Stimulated activated effector memory CD8-positive, alpha-beta T cell treated with anti-CD3 and anti-CD28 coated beads, Interleukin-12 subunit alpha, Interleukin-12 subunit beta, amount 100 ng/mL, for 72 hours (primary cell): ENCODE measurements around the gene NES.

ENCODE experiments used
- ATAC-seq: fragments of 150-1000 bp; cut with Tn5 transposase; 2 replicates; pipeline ENCODE4 v1.10.0; 2021
- DNase-seq, 2 donors: peaks; one replicate each; pipeline ENCODE4 v3.0.0; 2021 to 2022; ENCODE audit warnings: low spot score in 2 of 2
- H3K27ac Mint-ChIP-seq: one replicate; pipeline ENCODE4 v1.8.0; 2022; ENCODE audit warnings: mild to moderate bottlenecking, mixed read lengths
- H3K36me3 Mint-ChIP-seq: one replicate; pipeline ENCODE4 v1.8.0; 2022; ENCODE audit warnings: mild to moderate bottlenecking, mixed read lengths
- H3K4me1 Mint-ChIP-seq: one replicate; pipeline ENCODE4 v1.8.0; 2022; ENCODE audit warnings: mixed read lengths
- H3K4me3 Mint-ChIP-seq: one replicate; pipeline ENCODE4 v1.8.0; 2022; ENCODE audit warnings: mild to moderate bottlenecking, mixed read lengths
- H3K9me3 Mint-ChIP-seq: one replicate; pipeline ENCODE4 v1.8.0; 2022; ENCODE audit warnings: mixed read lengths

The NES gene

GRCh38 chr1:156676820-156677615, at the start of gene NES:
Gene NES, minus strand, starts transcription at chr1:156677407. Its CDS starts 143 bp downstream, at chr1:156677264.
- Mint-ChIP-seq H3K36me3 (no peaks in the 10 kb centered on the region), H3K4me3 (peak within 1 kb of the TSS; percentile 46), H3K27ac (no peak within 1 kb of the TSS), H3K4me1 (peaks cover 14% of the 10 kb centered on the region), H3K9me3 (no peaks in the 10 kb centered on the region)
- no peak for DNase-seq
- ATAC-seq: no peak

DNA sequence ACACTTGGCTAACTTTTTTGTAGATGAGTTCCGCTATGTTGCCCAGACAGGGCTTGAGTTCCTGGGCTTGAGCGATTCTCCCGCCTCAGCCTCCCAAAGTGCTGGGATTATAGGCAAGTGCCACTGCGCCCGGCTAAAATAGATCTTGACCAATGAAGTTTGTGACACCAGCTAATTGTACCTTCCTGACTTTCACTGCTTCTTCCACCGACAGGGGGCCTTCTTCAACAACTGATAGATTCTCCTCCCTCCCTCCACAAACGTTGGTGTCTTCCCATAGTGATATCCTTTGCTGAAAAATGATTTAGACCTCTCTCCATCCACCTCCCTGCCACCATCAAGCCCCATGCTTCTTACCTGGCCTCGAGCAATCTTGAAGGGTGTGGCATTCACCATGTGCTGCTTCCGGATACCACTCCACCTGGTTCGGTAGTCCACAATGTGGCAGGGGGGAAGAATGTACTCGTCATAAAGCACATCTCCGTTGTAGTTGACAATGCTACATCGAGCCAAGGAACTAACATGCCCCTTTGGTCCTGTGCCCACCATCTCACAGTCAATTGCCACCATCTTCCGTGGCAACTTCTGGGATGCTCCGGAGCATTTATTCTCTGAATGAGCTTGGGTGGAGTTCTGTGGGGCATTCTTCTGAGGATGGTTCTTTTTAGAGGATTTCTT, 49.5 kb upstream of the NES start:
- ATAC-seq (no peak), DNase-seq (peak; percentile 40 to 82)
- Mint-ChIP-seq H3K27ac (no peak overlapping the region), H3K9me3 (no peaks in the 10 kb centered on the region), H3K4me3 (no peak overlapping the region), H3K36me3 (peaks cover 23% of the 10 kb centered on the region), H3K4me1 (peaks cover 38% of the 10 kb centered on the region)

- peak; percentile 73 to 91 for DNase-seq
- Mint-ChIP-seq H3K4me1 (peaks cover 37% of the 10 kb centered on the region), H3K27ac (no peak overlapping the region), H3K9me3 (no peaks in the 10 kb centered on the region), H3K4me3 (no peak overlapping the region), H3K36me3 (peaks cover 23% of the 10 kb centered on the region)
- peak; percentile 44 for ATAC-seq
These were observed 48.6 kb upstream of the NES start for GRCh38 chr1:156725683-156726280.

DNA sequence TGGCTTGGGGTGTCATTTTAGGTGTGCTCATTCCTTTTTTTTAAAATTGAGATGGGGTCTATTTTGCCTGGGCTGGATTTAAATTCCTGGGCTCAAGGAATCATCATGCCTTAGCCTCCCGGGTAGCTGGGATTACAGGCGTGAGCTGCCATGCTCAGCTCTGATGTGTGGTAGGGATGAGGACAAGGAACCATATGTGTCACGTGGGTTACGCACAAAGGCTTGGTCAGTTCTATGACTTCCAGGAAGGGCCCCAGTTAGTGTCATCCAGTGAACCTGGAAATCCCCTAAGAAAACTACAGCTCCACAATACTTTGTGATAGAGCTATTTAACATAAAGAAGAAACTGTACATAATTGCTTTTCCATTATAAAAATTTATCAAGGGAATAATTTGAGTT, 44.3 kb upstream of the NES start:
- Mint-ChIP-seq H3K4me3 (peak overlapping the region; percentile 24), H3K9me3 (no peaks in the 10 kb centered on the region), H3K36me3 (peaks cover 17% of the 10 kb centered on the region), H3K4me1 (peaks cover 26% of the 10 kb centered on the region), H3K27ac (peak overlapping the region; percentile 93)
- DNase-seq (peak in 1 of 2 donors; percentile 70), ATAC-seq (peak; percentile 84)

DNA sequence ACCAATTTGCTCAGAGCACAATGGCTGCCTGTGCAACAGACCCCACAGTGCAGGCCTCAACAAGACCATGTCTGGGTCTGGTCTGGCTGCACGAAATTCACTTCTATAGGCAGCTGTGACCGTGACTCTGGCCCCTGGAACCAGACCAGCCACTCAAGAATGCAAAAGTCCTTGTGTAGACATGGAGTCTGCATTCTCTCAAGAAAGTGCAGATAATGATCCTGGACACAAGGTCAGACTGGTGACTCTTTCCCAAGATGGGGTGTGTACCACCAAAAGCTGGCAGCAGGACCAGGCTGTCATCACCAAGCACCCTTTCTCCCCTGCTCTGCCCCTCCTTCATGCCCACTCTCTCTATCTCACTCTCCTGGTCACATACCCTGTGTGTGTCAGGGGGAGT, 43.9 kb upstream of the NES start:
- Mint-ChIP-seq H3K27ac (peak overlapping the region; percentile 93), H3K9me3 (no peaks in the 10 kb centered on the region), H3K4me1 (peaks cover 27% of the 10 kb centered on the region), H3K4me3 (peak overlapping the region; percentile 24), H3K36me3 (peaks cover 21% of the 10 kb centered on the region)
- ATAC-seq (peak; percentile 43), DNase-seq (no peak)

GRCh38 chr1:156717351-156717750, 40.1 kb upstream of the NES start:
- H3K4me1 Mint-ChIP-seq: peaks cover 24% of the 10 kb centered on the region
- peaks cover 26% of the 10 kb centered on the region for H3K36me3 Mint-ChIP-seq
- no peak for ATAC-seq
- no peak overlapping the region for H3K27ac Mint-ChIP-seq
- DNase-seq: no peak
- H3K9me3 Mint-ChIP-seq: no peaks in the 10 kb centered on the region
- no peak overlapping the region for H3K4me3 Mint-ChIP-seq

DNA sequence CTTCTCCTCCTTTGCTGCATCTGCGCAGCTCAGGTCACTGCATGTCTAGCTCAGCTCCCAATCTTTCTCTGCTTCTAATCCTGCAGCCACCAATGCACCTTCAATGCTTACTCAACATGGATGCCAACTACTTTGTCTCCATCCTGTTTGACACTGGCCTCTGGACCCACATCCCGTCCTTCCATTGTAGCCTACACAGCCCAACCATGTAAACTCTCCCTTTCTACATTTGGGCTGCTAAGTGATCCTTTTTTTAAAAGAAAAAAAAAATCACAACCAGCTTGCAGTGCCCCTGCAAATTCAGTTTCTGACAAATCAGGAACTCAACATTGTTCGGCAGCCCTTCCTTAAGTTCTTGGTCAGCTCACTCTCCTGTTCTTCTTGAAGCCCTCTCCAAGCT, 37.6 kb upstream of the NES start:
- H3K9me3 Mint-ChIP-seq: no peaks in the 10 kb centered on the region
- H3K4me3 Mint-ChIP-seq: no peak overlapping the region
- H3K27ac Mint-ChIP-seq: no peak overlapping the region
- H3K36me3 Mint-ChIP-seq: peaks cover 26% of the 10 kb centered on the region
- H3K4me1 Mint-ChIP-seq: peaks cover 17% of the 10 kb centered on the region
- ATAC-seq (no peak), DNase-seq (no peak)

DNA sequence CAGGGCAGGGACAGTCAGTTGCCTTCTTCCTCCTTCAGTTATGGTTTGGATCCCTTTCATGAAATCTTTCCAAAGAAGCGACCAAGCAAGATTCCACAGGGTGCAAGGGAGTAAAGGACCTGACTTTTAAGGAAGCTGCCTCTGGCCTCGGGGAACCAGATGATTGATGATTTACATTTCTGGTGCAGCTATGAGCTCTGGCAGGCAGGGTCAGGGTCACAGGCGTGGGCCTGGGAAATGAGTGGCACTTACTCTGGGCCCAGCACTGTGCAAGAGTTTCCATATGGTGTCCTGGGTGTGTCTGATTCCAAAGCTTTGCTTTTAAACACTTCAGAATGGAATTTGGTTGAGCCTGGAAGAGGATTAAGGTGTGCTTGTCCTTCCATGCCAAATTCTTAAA, 35.4 kb upstream of the NES start:
- Mint-ChIP-seq H3K27ac (no peak overlapping the region), H3K9me3 (no peaks in the 10 kb centered on the region), H3K4me3 (no peak overlapping the region), H3K36me3 (peaks cover 20% of the 10 kb centered on the region), H3K4me1 (peaks cover 17% of the 10 kb centered on the region)
- ATAC-seq: no peak
- DNase-seq: no peak

DNA sequence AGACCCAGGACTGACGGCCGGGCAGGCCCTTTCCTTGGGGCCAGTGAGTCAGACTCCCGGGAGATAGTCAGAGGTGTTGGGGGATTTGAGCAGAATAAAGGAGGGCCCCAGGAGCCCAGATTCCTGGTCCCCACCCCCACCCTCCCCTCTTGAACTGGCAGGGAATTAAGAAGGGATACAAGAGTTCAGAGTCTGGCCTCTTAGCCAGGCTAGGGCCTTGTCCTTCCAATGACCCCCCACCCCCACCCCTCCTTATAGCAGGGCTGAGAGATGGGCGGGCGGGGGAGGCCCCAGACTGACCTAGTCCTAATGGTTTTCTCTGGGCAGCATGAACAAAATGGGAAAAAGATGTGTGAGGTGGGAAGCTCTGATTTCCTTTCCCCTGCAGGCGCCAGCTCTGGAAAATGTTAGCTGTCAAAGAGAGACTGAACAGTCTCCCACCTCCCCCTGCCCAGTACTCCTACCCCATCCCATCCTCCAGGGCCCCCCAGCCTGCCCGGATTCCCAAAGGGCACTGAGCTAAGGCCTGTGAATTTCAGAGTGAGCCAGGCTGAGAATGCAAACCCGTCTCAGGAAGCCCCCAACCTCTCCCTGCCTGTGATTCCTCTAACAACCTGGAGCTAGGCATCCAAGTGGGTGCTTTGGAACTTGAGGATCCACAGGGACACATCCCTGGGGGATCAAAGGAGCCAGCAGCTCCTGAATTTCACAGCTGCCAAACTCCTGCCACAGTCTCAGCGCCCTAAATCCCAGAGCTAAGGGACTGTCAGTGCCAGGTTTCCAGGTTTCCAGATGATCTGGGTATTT, 34.0 kb upstream of the NES start:
- DNase-seq (no peak), ATAC-seq (no peak)
- Mint-ChIP-seq H3K4me3 (no peak overlapping the region), H3K36me3 (peaks cover 7% of the 10 kb centered on the region), H3K4me1 (peaks cover 26% of the 10 kb centered on the region), H3K9me3 (no peaks in the 10 kb centered on the region), H3K27ac (peak overlapping the region; percentile 3)

DNA sequence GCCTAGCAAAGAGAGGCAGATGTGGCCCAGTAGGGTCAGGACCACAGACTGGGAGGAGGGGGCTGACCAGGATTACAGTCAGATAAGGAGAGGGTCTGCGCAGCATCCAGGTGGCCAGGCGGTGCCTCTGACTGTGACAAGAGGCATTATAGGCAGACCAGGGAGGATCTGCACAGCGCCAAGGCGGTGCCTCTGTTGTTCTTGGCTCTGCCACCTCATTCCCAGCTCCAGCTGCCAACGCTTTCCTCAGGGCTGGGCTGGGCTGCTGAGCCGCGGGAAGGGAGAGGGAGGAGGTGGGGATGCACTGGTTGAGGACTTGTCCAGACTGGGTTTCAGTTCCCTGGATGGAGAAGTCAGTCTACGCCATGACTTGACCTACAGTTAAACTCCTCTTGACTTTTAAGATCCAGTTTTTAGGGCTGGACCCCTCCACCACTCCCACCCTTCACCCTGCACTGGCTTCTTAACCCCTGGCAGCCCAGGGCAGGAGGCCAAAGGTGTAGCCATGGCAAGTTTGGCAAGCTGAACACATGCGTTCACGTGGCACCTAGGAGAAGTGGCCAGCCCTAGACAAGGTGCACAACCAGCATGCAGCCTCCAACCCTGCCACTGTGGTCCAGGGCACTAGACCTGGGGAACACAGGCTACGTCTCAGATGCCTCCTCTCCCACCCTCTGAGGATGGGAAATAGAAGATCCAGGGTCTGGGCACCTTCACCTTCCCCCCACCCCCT, 32.7 kb upstream of the NES start:
- Mint-ChIP-seq H3K27ac (peak overlapping the region; percentile 3), H3K9me3 (no peaks in the 10 kb centered on the region), H3K36me3 (peaks cover 7% of the 10 kb centered on the region), H3K4me1 (peaks cover 26% of the 10 kb centered on the region), H3K4me3 (no peak overlapping the region)
- ATAC-seq (no peak), DNase-seq (no peak)

DNA sequence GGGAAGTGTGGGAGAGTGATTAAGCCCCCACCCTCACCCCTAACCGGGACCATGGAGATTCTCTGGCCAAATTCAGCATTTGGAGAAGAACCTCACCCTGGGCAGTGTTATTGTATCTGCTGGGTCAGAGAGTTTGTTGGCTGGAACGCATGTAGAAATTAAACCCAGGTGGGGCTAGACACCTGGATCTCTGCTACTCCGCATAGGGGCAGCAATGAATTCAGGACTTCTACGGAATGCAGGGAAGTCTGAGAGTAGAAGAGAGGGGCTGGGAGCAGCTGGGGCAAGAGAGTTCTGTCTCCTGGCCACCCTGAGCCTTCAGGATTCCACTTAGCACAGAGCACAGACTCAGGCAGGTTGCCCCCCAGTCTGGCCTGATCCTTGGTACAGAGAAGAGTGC, 31.8 kb upstream of the NES start:
- DNase-seq (no peak), ATAC-seq (no peak)
- Mint-ChIP-seq H3K27ac (peak overlapping the region; percentile 67), H3K4me3 (no peak overlapping the region), H3K9me3 (no peaks in the 10 kb centered on the region), H3K4me1 (peaks cover 29% of the 10 kb centered on the region), H3K36me3 (peaks cover 7% of the 10 kb centered on the region)

DNA sequence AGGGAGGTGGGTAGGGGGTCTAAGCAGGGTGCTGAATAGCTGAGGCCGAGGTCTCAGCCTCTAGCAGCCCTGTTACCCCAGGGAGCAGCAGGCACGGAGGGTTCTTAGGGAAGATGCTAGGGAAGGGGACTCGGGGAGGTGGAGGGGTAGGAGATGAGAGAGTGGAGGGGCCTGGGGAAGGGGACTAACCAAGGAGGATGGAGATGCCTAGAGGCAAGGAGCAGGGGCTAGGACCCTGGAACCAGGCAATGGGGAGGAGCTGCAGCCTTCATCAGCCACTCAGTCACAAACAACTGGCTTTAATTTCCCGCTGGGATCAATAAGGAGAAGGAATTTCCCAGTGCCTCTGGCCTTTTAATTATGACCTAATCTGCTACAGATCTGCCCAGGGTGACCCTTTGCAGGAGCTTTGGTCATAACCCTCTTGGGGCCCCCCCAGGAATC, 31.0 kb upstream of the NES start:
- Mint-ChIP-seq H3K4me1 (peaks cover 33% of the 10 kb centered on the region), H3K4me3 (no peak overlapping the region), H3K27ac (peak overlapping the region; percentile 3), H3K36me3 (peaks cover 7% of the 10 kb centered on the region), H3K9me3 (no peaks in the 10 kb centered on the region)
- DNase-seq (no peak), ATAC-seq (no peak)

- H3K4me1 Mint-ChIP-seq: peaks cover 33% of the 10 kb centered on the region
- ATAC-seq (no peak), DNase-seq (no peak)
- no peaks in the 10 kb centered on the region for H3K9me3 Mint-ChIP-seq
- peaks cover 7% of the 10 kb centered on the region for H3K36me3 Mint-ChIP-seq
- H3K4me3 Mint-ChIP-seq: peak overlapping the region; percentile 89
- H3K27ac Mint-ChIP-seq: peak overlapping the region; percentile 3
These were observed 30.4 kb upstream of the NES start for GRCh38 chr1:156707417-156708217.
